HG03045 (cell line): ENCODE data around the gene SLC39A13.
A peak's percentile ranks its signal among the peaks of the same experiment; 100 is the strongest.

Experiments used
- ATAC-seq: cut with Tn5 transposase; IDR thresholded peaks from one replicate; pipeline ENCODE4 v1.9.1; 2021; ENCODE audit warnings: mild to moderate bottlenecking, moderate library complexity; ENCODE audit not compliant: unreplicated experiment

The SLC39A13 gene

GRCh38 chr11:47426062-47426956 is 17.9 kb downstream of the SLC39A13 start, which contains the start of gene PSMC3:
TSS of gene PSMC3 (minus strand) at chr11:47426439. CDS start at chr11:47426279, 160 bp downstream.
- ATAC-seq, result peak; percentile 89

- no peak for ATAC-seq
Measured at GRCh38 chr11:47430524-47430923, 22.1 kb downstream of the SLC39A13 start.

GRCh38 chr11:47431356-47432083 is 23.1 kb downstream of the SLC39A13 start:
- ATAC-seq, result no peak

DNA sequence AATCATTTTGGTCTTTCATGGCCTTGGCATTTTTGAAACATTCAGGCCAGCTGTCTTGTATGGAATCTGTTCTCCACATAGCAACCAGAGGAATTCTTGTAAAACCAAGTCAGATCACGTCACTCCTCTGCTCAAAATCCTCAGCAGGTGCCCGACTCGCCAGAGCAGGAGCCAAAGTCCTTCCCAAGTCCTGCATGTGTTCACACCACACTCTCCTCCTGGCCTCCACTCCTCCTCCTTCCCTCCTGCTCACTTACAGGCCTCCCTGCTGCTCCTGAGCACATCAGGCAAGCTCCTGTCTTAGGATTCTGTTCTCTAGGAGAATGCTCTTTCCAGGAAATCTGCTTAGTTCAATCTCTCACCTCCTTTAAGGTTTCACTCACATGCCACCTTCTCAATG is 24.8 kb downstream of the SLC39A13 start:
- no peak for ATAC-seq

- no peak for ATAC-seq
Measured at GRCh38 chr11:47434011-47434786, 25.8 kb downstream of the SLC39A13 start.

DNA sequence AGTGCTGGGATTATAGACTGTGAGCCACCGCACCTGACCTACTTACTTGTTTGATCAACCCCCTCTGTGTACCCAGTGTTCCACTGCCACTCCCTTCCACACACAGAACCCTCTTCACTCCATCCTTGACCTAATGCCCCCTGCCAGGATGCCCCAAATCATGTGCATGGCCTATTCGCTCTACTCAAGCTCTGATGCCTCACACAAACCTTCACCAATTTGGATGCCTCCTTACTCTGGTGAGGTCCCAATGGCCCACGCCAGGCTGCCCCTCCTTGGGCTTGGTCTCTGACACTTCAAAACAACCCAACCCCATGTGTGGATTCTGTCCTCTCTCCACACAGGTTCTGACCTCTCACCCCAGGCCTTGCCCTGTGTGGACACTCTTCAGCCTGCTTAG is 27.3 kb downstream of the SLC39A13 start:
- no peak for ATAC-seq

DNA sequence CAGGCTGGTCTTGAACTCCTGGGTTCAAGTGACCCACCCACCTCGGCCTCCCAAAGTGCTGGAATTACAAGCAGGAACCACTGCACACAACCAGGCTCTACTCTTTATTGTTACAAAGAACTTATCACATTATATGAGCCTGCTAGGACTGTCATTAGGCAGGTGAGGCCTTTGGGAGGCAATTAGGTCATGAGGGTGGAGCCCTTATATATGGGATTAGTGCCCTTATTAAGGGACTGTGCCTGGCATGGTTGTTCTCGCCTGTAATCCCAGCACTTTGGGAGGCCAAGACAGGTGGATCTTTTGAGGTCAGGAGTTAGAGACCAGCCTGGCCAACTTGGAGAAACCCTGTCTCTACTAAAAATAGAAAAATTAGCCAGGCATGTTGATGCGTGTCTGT is 28.3 kb downstream of the SLC39A13 start:
- no peak for ATAC-seq

DNA sequence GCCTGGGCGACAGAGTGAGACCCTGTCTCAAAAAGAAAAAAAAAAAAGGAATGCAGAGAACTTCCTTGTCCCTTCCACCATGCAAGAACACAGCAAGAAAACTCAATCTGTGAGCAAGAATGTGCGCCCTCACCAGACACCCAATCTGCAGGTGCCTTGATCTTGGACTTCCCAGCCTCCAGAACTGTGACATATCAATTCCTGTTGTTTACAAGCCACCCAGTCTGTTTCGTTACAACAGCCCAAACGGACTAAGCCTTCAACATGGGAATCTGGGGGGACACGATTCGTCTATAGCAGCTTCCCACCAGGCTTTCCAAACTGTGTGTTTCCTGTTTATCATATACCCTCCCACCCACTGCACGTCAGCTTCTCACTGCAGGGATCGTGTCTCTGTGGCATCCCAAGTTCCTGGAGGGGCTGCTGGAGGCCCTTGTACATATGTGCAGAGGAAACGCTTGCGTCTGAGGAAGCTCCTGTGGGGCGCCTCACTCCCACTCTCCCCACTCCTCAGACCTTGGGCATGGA is 28.9 kb downstream of the SLC39A13 start:
- ATAC-seq, result no peak

DNA sequence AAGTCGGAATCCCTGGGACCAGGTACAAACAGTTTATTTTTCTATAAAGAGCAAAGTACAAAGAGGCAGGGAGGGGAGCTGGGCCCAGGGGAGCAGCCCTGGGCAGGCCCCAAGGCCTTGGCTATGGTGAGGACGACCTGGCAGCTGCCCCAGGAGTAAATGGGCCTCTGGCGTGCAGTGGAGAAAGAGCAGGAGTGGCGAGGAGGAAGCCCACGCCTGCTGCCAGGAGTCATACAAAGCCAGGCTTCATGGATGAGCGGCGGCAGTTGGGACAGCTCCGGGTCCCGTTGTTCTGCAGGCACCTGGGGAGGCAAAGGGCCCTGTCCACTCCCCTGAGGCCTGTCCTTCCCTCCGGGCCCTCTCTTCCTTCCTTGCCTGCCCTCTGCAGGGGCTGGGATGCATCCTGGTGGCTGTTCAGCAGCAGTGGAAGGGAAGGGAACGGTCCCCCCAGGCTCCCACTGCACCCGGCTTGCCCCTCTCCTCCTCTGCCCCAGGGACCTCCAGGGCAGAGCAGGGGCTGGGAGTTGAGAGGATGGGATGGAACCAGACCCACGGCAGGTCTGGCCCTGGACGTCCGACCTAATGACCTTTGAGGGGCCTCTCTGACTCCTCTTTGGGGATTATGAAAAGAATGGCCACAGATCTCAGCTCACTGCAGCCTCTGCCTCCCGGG is 29.5 kb downstream of the SLC39A13 start:
- no peak for ATAC-seq

GRCh38 chr11:47438721-47439120 is 30.3 kb downstream of the SLC39A13 start:
- ATAC-seq, result no peak

GRCh38 chr11:47440054-47440476 is 31.7 kb downstream of the SLC39A13 start:
- no peak for ATAC-seq

DNA sequence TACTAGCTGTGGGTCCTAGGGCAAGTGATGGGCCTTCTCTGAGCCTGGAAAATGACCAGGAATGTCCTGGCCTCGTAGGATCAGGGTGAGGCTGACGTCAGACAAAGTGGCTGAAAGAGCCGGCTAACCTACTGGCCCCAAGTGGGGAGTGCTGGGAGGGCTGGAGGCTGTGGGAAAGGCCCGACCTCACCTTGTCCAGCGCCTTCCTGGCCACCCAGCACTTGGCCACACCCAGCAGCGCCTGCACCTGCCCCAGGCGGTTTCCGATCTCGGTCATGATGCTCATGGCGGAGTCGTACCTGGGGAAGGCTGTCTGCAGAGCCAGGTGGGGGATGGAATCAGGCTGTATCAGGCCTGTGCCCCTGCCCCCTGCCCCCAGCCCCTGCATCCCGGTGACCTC is 33.0 kb downstream of the SLC39A13 start:
- no peak for ATAC-seq

GRCh38 chr11:47442514-47442913 is 34.1 kb downstream of the SLC39A13 start:
- no peak for ATAC-seq

- no peak for ATAC-seq
Measured at GRCh38 chr11:47443028-47443700, 34.8 kb downstream of the SLC39A13 start.

DNA sequence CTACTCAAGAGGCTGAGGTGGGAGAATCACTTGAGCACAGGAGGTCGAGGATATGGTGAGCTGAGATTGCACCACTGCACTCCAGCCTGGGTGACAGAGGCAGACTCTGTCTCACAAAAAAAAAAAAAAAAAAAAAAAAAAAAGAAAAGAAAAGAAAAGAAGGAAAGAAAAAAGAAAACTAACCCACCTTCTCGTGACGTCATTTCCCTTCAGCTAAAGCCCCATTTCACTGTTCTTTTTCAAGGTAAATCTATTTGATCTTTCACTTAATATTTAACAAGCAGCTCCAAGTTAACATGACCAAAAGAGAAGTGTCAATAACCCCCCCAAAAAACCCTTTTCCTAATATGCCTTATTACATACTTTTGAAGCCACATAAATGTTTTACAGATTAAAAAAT is 35.4 kb downstream of the SLC39A13 start:
- no peak for ATAC-seq

- ATAC-seq, result no peak
Measured at GRCh38 chr11:47445840-47446239, 37.5 kb downstream of the SLC39A13 start.

DNA sequence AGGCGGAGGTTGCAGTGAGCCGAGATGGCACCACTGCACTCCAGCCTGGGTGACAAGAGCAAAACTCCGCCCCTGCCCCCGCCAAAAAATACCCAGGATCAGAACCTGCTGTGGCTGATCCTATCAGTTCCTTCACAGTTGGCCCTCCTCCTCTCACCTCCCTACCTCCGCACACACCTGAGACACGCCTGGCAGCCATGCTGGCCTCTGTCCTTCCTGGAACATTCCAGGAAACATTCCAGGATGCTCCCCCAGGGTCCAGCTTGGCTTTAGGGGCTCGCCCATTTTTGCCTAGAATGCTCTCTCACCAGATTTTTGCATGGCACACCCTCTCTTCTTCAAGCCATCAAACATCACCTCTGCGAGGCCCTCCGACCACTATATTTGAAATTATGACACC is 38.4 kb downstream of the SLC39A13 start:
- no peak for ATAC-seq

DNA sequence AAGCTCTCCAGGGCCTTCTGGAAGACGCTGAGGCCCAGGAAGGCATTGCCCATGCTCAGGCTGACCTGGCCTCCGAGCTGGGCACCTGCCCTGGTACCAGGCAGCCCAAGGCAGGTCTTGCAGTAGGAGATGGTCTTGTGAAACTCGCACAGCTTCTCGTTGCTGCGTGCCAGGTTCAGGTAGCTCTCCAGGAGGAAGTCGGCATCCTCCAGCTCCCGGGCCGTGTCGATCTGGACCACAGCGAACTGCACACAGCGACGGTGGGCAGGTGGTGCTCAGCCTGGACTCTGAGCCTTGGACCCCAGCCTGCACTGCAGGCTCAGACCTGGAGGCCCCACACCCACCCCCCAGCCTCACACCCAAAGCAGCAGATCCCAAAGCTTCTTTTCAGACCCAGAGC is 39.5 kb downstream of the SLC39A13 start:
- ATAC-seq, result no peak

DNA sequence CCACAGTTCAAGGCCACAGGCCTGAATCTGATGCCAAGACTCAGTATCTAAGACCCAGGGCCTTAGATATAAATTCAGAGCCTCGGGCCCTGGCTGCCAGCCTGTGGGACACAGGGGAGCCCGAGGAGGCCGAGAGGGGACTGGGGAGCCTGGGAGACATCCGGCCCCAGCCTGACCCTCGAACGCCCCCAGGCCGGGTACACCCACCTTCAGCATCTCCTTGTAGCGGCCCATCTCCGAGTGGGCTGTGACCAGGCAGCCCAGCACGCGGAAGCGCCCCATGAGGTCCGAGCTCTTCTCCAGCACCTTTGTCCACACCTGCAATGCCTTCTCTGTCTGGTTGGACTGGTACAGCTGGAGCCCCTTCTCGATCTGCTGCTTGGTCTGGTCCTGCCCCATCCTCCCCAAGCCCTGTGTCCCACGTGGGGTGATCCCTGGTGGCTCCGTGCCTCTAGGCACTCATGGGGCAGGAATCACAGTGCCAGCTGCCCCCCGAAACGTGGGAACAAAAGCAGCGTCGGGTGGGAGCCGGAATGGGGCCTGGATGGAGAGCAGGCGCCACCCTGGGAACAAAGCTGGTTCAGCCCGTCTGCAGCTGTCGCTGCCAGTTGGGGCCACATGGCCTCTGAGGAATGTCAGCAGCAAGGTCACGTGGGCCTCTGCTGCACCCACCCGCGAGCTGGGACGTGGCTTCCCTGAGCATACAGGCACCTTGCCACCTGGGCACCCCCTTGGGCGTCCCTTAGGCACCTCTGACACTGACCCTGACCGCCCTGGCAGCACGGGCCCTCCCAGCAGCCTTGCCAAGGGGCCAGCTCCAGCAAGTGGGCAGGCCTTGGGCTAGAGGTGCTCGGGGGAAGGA is 40.4 kb downstream of the SLC39A13 start, which contains the start of gene RAPSN:
Gene RAPSN, minus strand, starts transcription at position 571 of the 862 bp plus-strand sequence. Its CDS starts 172 bp downstream, at position 399.
- no peak for ATAC-seq
